Left lung (tissue), 10 donors: ENCODE data around the gene MUC20. TPM values are rescaled to one million over a fixed set of nuclear protein-coding genes. Genes with fewer than 3 reads are reported as not detected.
"Not testable (repeated sequence)": the region's sequence is repeated elsewhere in the genome, so short reads cannot be mapped to it uniquely, and the experiment has no call there.

ENCODE experiments used
- ATAC-seq: fragments of 200-7000 bp; cut with Tn5 transposase; one replicate; pipeline ENCODE4 v1.9.1; 2020; ENCODE audit warnings: moderate library complexity
- DNase-seq, 4 donors: peaks; one replicate each; pipeline ENCODE4 v3.0.0-alpha.2; 2013 to 2020
- H3K27ac ChIP-seq, 2 donors: fragments of 200-600 bp; sonication (generic) in 1 of 2; one replicate each; pipeline versions ENCODE4 v1.5.0 to v1.8.0; 2020 to 2021
- H3K27me3 ChIP-seq, 2 donors: fragments of 200-600 bp; sonication (generic) in 1 of 2; one replicate each; pipeline versions ENCODE4 v1.5.0 to v1.8.0; 2020 to 2021
- H3K36me3 ChIP-seq, 2 donors: fragments of 200-600 bp; sonication (generic) in 1 of 2; one replicate each; pipeline versions ENCODE4 v1.5.0 to v1.8.0; 2020 to 2021
- H3K4me1 ChIP-seq, 2 donors: fragments of 200-600 bp; one replicate each; pipeline ENCODE4 v1.8.0; 2021
- H3K4me3 ChIP-seq, 2 donors: fragments of 200-600 bp; sonication (generic) in 1 of 2; one replicate each; pipeline versions ENCODE4 v1.5.0 to v1.8.0; 2020 to 2021; ENCODE audit warnings: mild to moderate bottlenecking in 1 of 2
- H3K9me3 ChIP-seq, 2 donors: fragments of 200-600 bp; sonication (generic) in 1 of 2; one replicate each; pipeline versions ENCODE4 v1.5.0 to v1.8.0; 2020 to 2021
- CTCF ChIP-seq, 2 donors: fragments of 200-600 bp; sonication (generic) in 1 of 2; IDR thresholded peaks; one replicate each; pipeline versions ENCODE4 v1.5.0 to v1.8.0; 2021; ENCODE audit warnings: antibody characterized with exemption in 2 of 2
- intact Hi-C, 2 donors: fragments of 100-400 bp; cut with DNase I; formaldehyde crosslinking; loops; one replicate each; pipeline versions ENCODE4 v1.11.2 to v1.14.2; 2022
- polyA plus RNA-seq, 6 donors: library from polyadenylated mRNA; unstranded; fragments of 120-200 nt; gene quantifications; one replicate each; pipeline ENCODE4 v1.2.1, GENCODE V29; 2013; ENCODE audit not compliant: insufficient read length in 6 of 6
- total RNA-seq, 2 donors: library from RNA; stranded (reverse); fragmentation: NEBNext Ultra II Directional; extraction: Animal tissue kit (Norgen Biotek cat#: 25700); gene quantifications; one replicate each; pipeline ENCODE4 v1.2.1, GENCODE V29; 2021
- donor health status: DM: no; HTN: yes; CAD: no.
- donor health status: DM: no; HTN: no; CAD: no.

Gene MUC20
- total and polyA plus RNA-seq, 8 donors: 7.7 to 22.2 (median 14.0) TPM

GRCh38 chr3:195692781-195693427 is 27.9 kb upstream of the MUC20 start:
- Histone ChIP-seq H3K9me3 (no peaks in the 10 kb centered on the region), H3K4me3 (no peak overlapping the region), H3K27me3 (no peaks in the 10 kb centered on the region), H3K27ac (no peak overlapping the region), H3K36me3 (peaks cover 0 to 77% of the 10 kb centered on the region in 2 donors), H3K4me1 (peaks cover 0 to 10% of the 10 kb centered on the region in 2 donors)
- intact Hi-C loops: no loop called here
- ATAC-seq (no peak), DNase-seq (no peak)
- no peak for TF ChIP-seq CTCF (IDR thresholded peaks at IDR 0.05)

GRCh38 chr3:195693428-195694216 is 27.2 kb upstream of the MUC20 start:
- H3K36me3 ChIP-seq: peaks cover 0 to 82% of the 10 kb centered on the region in 2 donors
- H3K9me3 ChIP-seq: no peaks in the 10 kb centered on the region
- H3K27ac ChIP-seq: no peak overlapping the region
- no peak for TF ChIP-seq CTCF (IDR thresholded peaks at IDR 0.05)
- ATAC-seq: no peak
- no peak overlapping the region for H3K4me3 ChIP-seq
- intact Hi-C loops: no loop called here
- peaks cover 0 to 11% of the 10 kb centered on the region in 2 donors for H3K4me1 ChIP-seq
- DNase-seq: no peak
- no peaks in the 10 kb centered on the region for H3K27me3 ChIP-seq

GRCh38 chr3:195694217-195695076 is 26.3 kb upstream of the MUC20 start:
- H3K4me3 ChIP-seq, intact Hi-C loops, H3K4me1 ChIP-seq, H3K9me3 ChIP-seq, H3K27ac ChIP-seq, H3K27me3 ChIP-seq, DNase-seq, ATAC-seq: not testable (repeated sequence)
- H3K36me3 ChIP-seq: peaks cover 0 to 76% of the 10 kb centered on the region in 2 donors

- Histone ChIP-seq H3K4me1 (peaks cover 0 to 7% of the 10 kb centered on the region in 2 donors), H3K36me3 (peaks cover 0 to 64% of the 10 kb centered on the region in 2 donors), H3K4me3 (no peak overlapping the region), H3K9me3 (no peaks in the 10 kb centered on the region), H3K27me3 (no peaks in the 10 kb centered on the region), H3K27ac (no peak overlapping the region)
- TF ChIP-seq CTCF (IDR thresholded peaks at IDR 0.05): no peak
- ATAC-seq: no peak
- peak in 1 of 4 donors; percentile 86 for DNase-seq
- intact Hi-C loops: no loop called here
These were observed 24.0 kb upstream of the MUC20 start for GRCh38 chr3:195696632-195697278.

- intact Hi-C loops: no loop called here
- ATAC-seq (peak; percentile 65), DNase-seq (no peak)
- Histone ChIP-seq H3K36me3 (peaks cover 0 to 54% of the 10 kb centered on the region in 2 donors), H3K4me3 (no peak overlapping the region), H3K27ac (no peak overlapping the region), H3K9me3 (no peaks in the 10 kb centered on the region), H3K27me3 (no peaks in the 10 kb centered on the region), H3K4me1 (peaks cover 0 to 7% of the 10 kb centered on the region in 2 donors)
- TF ChIP-seq CTCF (IDR thresholded peaks at IDR 0.05): no peak
These were observed 23.0 kb upstream of the MUC20 start for GRCh38 chr3:195697582-195698324.
